Measurements from ENCODE around the gene GINM1.

DNA sequence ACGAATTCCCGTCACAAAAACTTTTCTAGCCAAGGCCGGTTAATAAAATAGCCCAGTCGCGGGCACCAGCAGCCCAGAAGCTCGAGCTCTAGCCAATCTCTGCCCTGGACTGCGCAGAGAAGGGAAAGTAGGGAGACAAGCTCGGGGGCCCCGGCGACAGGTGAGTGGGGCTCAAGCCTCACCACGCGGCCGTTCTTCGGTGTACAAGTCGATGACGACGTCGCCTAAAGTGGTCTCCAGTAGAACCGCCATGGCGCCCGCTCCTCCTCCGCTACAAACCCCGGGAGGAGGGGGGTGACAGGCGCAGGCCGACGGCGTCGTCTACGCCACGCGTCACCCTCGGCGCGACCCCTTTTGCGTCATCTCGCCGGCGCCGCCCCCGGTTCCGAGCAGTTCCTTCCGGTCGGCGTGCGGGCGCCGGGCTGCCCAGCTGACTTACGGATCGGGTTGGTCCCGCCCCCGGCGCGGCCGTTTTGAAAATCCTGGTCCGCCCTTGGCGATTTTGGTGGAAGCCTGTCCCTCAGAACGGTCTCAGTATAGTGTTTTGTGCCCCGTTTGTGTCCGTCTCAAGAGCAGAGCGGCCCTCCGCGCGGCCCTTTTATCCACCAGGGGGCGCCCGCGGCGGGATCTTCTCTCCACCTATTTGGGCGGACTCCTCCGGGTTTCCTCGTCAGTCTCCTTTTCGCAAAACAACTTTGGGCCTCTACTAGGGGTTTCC lies 20.3 kb upstream of the GINM1 start, which contains the start of gene PPIL4:
- TF ChIP-seq YY1 (IDR thresholded peaks at IDR 0.05; ENCODE audit: insufficient read depth, insufficient read length), result peak; percentile 62
- no peak for TF ChIP-seq ZNF274 (IDR thresholded peaks at IDR 0.05; ENCODE audit: low read depth, low read length)
- no peak for TF ChIP-seq SUZ12 (IDR thresholded peaks at IDR 0.05; ENCODE audit: extremely low read depth, insufficient read depth, insufficient read length)
